T-helper 2 cell treated with Interferon-gamma antibody and Interleukin-4, amounts not matched to agents 100 ng/mL and 5 ng/mL, for 36 hours (primary cell): ENCODE data around the gene TMPRSS4. TPM values are rescaled to one million over a fixed set of nuclear protein-coding genes. Genes with fewer than 3 reads are reported as not detected.
"Not testable (repeated sequence)": the region's sequence is repeated elsewhere in the genome, so short reads cannot be mapped to it uniquely, and the experiment has no call there.

Experiments used
- intact Hi-C: fragments of 100-400 bp; cut with micrococcal nuclease; formaldehyde crosslinking; loops from one replicate; pipeline ENCODE4 v1.15.1; 2023
- total RNA-seq: library from RNA; stranded (reverse); gene quantifications from 2 replicates; pipeline ENCODE4 v1.2.3, GENCODE V29; 2022

TMPRSS4 gene
- total RNA-seq, 1 donor from 2014 or later, result not detected

GRCh38 chr11:118055966-118056365, 20.9 kb upstream of the TMPRSS4 start:
- intact Hi-C loops, result no loop called here

- intact Hi-C loops, result no loop called here
These were observed 20.1 kb upstream of the TMPRSS4 start for GRCh38 chr11:118056806-118057205.

DNA sequence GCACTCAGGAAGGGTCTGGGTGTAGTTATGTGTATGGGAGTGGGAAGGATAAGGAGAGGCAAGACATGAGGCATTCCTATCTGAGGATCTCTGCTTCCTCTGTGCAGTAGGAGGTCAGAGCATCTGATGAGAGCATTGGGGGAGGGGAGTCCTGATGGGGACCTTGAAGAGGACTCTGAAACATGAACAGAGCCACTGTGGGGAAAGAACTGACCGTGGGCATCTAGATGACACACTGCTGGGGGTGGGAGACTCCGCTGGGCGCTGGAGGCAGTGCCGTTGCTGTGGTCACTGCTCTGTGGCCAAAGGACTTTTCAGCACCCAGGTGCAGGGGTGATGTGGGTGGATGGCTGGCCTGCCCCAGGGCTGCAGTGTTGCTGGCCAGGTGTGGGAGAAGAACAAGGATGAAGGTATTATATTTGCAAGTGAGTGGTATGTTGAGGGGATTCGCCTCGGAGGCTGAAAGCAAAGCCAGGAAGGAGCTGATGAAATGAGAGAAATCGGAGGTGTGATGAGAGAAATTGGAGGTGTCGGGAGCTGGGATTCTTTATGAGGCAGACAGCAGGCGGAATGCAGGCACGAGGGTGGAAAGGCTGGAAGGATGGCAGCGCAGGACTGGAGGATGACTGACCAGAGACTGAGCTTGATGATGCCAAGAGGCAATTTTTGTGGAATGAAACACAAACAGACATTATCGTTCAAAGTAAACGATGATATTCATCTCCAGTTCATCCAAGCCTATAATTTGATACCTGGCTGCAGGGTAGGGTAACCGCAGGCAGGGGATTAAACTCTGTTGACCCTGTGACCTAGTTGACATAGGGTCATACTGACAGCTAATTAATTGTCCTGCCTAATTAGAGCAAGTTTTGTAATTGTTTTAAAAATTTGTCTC, 19.4 kb upstream of the TMPRSS4 start:
- intact Hi-C loops, result no loop called here

DNA sequence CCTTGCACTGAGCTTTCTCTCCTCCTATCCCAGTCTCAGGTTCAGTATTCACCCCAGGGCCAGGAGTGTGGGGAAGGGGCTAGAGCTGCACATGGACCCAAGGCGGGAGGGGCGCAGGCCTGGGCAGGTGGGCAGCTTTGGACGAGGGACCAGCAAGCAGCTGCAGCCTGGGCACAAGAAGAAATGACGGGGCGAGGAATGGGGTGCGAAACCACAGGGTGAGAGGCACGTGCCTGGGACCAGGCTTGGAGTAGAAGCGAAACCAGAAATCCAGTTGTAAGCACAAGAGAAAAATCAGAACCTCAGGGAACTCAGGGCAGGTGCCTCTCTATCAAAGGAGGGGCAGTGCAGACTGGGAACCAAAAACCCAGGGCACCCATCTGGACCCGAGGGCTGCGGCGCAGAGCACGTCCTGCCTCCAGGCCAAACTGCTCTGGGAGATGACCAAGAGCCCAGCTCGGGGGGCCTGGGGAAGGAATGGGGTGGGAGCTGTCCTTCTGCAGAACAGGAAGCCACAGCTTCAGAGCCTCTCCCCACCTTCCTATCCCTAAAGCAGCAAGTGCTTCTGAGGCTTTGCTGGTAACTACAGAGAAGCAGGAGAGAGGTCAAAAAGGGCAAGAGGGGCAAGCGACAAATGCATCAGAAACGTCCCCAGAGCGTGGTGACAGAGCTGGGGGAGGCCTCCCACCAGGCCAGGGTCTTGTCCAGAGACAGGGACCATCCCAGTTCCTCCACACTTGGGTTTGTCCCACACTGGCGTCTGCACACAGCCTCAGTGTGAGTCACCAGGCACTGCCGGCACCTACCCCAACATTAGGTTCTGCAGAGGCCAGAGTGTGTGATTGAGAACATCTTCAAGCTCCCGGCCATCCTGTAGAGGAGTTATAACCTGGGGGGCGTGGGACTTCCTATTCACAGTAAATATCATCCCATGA, 18.3 kb upstream of the TMPRSS4 start:
- intact Hi-C loops, result no loop called here

GRCh38 chr11:118059246-118059940, 17.5 kb upstream of the TMPRSS4 start:
- intact Hi-C loops, result no loop called here

DNA sequence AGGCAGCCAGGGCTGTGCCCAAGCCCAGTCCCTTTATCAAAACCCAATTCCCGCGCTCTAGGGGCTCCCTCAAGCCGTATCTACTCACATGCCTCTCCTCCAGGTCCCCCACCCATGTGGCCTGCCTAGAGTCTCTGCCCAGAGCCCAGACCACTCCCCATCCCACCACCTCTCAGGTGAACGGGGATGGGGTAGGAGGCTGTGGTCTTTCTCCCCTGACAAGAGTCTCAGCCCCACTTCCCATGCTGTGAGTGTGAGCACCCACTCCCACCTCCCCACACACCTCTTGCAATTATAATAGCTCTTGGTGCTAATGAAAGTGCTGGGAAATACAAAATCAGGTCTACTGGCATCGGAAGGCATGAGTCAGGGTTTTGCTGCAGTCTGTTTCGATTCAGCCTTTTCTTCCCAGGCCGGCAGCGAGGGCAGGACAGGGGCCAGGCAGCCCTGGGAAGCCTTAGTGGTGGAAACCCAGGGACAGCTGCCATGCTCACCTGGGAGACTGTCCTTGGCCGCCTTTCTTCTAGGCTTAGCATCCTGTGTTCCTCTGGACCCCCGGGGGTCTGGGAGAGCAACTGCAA, 16.7 kb upstream of the TMPRSS4 start:
- intact Hi-C loops, result no loop called here

- intact Hi-C loops, result no loop called here
These were observed 16.0 kb upstream of the TMPRSS4 start for GRCh38 chr11:118060869-118061268.

GRCh38 chr11:118061586-118062125, 15.2 kb upstream of the TMPRSS4 start:
- intact Hi-C loops, result no loop called here

- intact Hi-C loops, result not testable (repeated sequence)
These were observed 14.7 kb upstream of the TMPRSS4 start for GRCh38 chr11:118062181-118062580.

- intact Hi-C loops, result not testable (repeated sequence)
These were observed 14.2 kb upstream of the TMPRSS4 start for GRCh38 chr11:118062631-118063030.

GRCh38 chr11:118064956-118065355, 11.9 kb upstream of the TMPRSS4 start:
- intact Hi-C loops, result no loop called here

GRCh38 chr11:118065384-118065783, 11.5 kb upstream of the TMPRSS4 start:
- intact Hi-C loops, result no loop called here

DNA sequence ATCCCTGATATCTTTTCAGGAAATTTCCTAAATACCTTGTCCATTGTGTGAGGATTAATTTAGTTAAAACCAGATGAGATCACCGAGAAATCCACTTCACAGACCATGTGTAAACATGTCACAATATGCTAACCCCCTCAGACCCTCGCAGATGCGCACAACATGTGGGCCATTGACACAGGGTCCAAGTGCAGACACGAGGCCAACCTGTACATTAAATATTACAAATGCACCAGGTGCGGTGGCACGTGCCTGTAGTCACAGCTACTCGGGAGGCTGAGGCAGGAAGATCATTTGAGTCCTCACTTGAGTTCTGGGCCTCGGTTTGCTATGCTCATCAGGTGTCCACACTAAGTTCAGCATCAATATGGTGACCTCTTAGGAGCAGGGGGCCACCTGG, 9.9 kb upstream of the TMPRSS4 start:
- intact Hi-C loops, result no loop called here

DNA sequence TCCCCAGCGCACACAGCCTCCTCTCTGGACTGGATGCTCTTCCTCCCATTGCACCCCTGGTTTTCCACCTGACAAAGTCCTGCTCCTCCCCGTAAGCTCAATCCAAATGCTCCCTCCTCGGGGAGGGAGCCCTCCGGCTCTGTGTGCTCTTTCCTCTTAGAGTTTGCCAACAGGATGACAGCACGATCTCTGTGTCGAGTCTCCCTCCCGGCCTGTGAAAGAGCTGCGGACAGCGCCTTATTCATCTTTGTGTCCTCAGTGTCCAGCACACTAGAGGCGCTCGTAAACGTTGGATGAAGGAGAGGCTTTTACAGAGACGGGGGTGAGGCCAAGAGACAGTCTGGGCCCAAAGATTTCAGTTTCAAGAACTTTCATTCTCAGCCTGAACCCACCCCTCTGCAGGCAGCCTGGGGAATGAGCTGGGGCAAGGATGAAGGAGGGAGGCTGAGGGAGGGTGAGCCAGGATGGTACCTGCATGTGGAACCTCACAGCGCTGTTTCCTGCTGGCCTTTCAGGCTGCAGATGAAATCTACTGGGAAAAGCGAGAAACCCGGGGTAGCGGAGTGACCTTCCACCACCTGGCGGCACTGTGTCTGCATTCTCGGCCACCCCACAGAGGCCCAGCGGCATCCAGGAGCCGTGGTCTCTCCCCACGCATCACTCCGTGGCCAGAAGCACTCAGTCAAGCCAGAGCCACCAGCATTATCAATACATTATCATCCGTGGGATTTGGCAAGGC, 8.5 kb upstream of the TMPRSS4 start:
- intact Hi-C loops, result no loop called here

- intact Hi-C loops, result no loop called here
These were observed 7.8 kb upstream of the TMPRSS4 start for GRCh38 chr11:118068945-118069612.

- intact Hi-C loops, result no loop called here
These were observed 5.4 kb upstream of the TMPRSS4 start for GRCh38 chr11:118071416-118072030.

DNA sequence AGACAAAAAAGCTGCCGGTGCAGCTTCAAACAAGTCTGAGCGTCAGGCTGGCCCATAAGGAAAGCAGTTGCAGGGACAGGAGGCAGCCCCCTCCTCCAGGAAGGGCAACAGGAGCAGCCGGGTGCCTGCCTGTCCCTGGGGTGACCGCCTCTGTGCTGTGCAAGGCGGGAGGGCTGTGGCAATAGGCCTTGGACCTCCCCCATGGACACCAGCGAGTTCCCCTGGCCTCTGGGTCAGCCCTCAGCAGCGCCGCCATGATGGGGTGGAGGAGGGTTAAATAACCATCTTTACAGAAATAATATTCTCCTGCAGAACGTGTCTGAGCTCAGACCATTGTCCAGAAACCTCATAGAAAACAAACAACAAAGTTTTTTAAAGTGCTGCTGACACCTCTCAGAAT, 3.3 kb upstream of the TMPRSS4 start:
- intact Hi-C loops, result no loop called here

DNA sequence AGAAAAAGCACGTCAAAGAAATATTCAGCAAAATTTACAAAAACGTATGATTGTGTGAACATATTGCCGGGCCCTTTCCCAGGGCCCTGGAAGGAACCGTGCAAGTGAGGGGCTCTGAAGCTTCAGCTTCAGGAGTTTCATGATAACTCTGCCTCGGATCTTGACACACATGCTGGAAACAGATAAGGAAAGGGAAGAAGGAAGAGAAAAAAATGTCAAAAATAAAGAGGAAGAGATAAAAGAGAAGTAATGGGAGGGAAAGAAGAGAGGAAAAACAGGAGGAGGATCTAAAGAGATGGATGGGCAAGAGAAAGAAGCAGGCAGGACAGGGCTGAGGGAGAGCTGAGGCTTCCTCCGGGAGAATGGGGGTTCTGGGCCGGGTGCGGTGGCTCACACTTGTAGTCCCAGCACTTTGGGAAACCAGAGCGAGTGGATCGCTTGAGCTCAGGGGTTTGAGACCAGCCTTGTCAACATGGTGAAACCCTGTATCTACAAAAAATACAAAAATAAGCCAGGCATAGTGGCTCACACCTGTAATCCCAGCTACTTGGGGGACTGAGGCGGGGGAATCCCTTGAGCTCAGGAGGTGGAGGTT, 2.7 kb upstream of the TMPRSS4 start:
- intact Hi-C loops, result no loop called here

DNA sequence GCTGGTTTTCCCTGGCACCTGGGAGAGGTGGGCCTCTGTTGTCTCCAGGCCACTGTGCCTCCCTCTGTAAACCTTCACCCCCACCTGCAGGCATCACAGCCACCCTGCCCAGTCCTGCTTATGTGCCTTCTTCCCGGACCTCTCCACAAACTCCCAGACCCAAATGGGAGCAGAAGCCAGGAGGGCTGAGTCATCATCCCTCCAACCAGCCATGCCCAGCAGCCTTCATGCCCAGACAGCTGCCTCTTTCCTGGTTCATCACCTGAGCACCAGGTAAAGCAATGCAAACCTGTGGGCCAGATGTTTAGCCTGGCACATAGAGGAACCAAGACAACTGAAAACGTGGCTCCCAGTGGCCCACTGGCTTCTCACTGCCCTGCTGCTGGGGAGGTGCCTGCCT, 2.1 kb upstream of the TMPRSS4 start:
- intact Hi-C loops, result no loop called here
